GM19238 (cell line): ENCODE measurements around the gene IGLL5.

ENCODE experiments used
- DNase-seq: peaks from one replicate; pipeline ENCODE4 v3.0.0; 2011; ENCODE audit warnings: low spot score; ENCODE audit not compliant: insufficient read length

IGLL5 gene

DNA sequence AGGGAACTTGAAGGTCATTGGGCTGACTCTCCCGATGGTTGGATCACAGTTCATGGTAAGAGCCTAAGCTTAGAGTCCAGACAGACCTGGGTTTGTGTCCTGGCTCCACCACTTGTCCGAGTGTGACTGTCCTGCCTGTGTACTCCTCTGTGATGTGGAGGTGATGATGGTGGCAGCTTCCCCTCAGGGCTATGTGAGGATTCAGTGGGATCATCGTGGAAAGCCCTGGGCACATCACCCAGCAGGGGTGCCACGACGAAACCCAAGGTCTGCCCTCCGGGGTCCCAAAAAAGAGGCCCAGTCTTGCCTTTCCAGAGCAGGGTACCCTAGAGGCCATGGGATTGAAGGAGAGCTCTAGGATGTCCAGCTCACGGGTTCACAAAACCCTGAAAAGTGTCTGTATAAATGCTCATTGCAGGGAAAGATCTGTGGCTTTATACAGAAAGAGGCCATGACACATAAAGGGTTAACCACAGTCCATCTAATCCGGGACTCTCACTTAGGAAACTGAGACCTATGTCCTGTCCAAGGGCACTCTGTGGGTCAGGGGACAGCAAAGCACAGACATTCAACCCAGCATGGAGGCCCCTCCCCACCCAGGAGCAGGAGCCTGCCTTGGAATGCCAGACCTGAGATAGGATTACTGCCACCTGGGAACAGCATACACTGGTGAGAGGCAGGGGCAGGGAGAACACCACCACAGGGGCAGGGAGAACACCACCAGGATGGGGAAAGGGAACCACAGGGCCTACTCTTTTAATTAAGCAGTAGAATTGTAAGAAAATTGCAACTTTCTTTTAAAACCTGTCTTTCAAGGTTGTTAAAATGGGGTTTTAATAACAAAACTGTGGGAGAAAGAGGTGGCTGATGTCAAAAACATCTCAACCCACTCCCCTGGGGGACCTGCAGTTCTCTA lies 51.3 kb downstream of the IGLL5 start:
- DNase-seq: no peak

DNA sequence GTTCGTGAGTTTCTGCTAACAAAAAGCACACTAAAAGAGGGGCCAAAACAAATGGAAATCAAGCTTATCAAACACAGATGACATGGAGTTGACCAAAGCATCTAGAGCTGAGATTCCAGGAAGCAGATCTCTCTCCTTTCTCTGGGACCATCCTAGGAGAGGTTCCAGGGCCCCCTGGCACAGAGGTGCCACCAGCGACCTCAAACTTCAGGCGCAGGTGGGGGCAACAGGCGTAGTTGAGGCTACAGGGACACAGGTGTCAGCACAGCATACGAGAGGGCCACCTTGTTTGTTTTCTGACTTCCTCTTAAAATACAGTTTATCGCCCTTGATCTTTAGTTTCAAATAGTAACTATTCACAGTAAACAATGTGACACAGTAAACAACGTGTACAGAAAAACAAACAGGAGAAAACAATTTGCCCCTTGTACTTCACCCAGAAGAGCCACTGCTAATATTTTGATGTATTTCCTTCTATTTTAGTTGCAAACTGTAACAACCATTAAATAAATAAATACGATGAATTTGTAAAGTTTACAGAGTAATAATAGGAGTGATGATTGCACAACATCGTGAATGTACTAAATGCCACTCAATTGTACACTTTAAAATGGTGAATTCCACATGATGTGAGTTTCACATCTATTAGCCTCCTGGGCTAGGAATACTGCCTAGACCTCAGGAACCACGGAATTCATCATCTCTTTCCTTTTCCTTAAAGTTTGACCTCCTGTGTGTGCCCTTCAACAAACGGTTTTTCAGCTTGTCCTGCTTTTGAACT lies 52.2 kb downstream of the IGLL5 start:
- DNase-seq: no peak

DNA sequence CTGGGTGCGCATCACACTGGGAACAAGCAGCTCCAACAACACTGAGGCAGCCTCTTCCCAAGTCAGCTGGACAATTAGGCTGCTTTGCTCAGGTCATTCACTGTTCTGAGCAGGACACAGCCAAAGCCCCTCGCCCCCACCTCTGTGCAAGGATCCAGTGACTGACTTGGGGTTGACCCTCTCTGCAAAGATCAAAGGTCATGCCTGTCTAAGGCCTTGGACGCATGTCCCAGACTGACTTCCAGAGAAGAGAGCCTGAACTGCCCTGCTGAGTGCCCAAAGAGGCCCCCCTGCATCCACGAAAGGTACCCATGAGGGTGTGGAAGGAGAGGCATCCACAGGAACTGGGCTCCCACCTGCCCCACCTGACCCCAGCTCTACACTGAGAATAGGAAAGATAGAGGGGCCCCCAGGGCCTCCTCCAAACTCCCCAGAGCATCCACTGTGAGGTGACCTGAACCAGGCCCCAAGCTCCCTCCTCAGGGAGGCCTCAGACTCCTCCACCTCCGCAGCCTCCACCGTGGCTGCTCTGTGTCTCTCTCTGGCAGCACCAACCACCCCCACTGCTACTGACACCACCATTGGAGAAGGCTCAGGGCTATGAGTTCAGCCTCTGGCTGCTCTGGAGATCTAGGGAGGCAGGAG lies 53.5 kb downstream of the IGLL5 start:
- DNase-seq: no peak

DNA sequence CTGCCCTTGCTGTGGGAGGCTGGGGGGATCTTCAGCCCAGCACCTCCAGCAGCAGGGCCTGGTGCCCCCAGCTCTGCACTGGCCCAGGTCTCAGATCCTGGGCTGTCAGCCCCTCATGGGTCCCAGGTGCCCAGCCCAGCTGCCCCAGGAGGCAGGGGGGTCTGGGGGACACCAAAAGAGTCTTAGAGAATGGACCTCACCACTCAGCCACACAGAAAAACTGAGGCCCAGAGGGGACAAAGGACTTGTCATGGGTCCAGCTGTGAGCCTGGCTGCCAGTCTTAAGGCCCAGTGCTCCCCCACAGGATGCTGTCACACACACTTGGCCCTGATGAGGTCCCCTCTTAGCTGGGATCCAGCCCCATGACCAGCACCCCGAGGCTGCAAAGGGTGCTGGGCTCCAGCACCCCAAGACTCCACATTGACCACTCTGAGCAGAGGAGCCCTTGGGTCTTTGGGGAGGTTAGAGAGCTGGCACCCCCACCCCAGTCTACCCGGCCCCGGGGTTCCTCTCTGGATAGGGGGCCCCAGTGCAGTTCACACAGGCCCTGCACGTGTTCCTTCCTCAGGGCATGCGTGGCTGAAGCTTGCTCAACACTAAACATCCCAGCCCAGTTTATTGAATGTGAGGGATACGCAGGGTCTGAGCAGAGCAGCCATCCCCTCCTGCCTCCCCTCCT lies 54.4 kb downstream of the IGLL5 start:
- no peak for DNase-seq

DNA sequence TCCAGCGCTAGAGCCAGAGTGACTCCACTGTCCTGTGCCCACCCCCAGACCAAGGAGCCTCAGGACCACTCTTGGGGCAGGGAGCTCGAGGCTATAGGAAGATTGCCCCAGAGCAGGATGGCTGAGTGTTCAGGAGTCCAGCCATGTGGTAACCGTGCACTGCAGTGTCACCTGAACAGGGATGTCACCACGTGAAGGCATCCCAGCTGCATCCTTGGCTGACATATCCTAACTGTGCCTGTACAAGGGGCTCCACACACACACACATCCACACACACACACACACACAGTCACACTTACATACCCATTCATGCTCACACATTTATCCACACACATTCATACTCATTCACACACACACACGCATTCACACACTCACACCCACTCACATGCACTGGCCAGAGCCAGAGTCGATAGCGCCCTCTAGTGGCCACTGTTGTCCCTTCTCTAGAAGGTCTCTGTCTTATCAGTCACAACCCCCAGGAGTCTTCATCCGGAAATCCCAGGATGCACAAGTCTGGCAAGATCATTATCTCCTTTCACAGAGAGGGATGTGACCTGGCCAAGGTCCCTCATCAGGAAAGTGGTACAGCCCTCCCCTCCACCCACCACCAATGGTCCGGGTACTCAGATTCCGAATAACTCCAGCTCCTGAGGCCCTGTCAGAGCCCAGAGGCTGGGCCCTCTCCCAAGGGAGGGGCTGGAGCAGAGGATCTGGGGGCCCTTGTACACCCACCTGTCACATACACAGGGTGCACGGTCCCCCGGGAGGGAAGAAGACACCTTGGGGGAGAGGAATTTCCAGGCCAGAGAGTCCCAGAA lies 55.1 kb downstream of the IGLL5 start:
- DNase-seq: no peak

DNA sequence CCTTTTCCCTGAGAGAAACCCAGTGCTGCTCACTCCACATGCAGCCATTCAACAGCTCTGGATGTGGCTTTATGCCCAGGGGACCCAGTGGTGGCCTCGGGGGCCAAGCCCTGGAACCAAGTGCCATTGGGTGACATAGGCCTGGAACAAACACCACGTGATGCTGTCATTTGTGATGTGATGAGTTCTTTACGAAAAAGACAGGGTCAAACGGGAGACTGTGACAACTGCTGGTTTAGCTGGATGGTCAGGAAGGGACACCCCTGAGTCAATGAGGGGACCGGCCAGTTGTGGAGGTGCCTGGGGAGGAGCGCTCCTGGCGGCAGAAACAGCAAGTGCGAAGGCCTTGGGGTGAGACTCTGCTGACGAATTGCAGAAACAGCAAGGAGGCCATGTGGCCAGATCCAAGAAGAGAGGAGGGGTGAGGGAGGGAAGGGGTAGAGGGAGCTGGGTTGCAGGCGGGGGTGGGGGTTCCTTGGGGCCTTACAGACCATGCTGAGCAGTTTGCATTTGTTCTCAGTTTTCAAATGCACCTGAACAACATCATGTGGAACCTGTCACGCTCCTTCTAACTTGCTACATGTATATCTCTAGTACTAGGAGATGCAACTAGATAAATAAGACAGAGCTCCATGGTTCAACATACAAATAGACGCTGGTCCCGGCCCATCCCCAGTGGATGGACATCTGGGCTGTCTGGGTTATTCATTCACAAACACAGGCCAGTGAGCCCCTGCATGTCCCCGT lies 56.1 kb downstream of the IGLL5 start:
- no peak for DNase-seq

DNA sequence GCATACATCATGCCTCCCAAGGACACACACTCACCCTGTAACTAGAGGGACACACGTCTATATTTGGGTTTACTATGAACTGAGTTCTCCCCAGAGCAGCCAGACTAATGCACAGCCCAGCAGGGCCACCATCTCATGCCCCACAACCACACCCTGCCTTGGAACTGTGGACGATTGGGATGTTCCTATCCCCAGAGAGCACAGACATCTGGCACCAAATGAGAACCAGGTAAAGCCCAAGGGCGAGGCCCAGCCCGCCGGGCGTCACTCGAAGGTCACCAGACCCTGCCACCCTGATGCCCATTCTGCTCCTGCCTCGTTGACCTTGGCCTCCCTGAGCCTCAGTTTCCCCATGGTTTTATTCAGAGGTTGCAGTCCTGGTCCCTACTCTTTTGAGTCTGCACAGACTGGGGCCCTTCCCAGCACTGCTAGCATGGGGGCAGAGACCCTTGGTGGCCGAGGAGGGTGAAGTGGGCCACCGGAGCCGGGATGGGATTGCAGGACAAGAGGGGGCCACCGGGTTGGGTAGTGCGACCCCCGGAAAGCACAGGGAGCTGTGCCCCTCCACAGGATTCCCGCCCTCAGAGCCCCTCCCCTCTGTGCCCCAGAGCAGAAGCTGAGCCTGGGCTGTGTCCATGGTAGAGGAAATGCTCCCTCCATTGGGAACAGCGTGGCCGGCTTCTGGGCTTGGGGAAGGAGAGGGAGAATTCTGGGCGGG lies 56.8 kb downstream of the IGLL5 start:
- DNase-seq: no peak

DNA sequence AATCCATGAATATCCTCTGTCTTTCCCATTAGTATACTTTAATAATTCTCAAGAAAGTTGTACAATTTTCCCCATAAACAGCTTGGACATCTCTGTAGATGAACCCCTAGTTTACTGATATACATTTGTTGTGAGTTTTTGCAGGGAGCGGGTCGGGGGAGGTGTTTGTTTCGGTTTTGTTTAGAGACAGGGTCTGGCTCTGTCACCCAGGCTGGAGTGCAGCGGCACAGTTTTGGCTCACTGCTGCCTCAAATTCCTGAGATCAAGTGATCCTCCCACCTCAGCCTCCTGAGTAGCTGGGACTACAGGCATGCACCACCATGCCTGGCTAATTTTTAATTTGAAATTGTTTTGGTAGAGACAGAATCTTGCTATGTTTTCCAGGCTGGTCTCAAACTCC lies 57.6 kb downstream of the IGLL5 start:
- no peak for DNase-seq
